ENCODE data around the gene TRAF1. TPM values are rescaled to one million over a fixed set of nuclear protein-coding genes. Genes with fewer than 3 reads are reported as not detected.

Gene TRAF1
- polyA plus RNA-seq, 1 donor, result 4.7 TPM

DNA sequence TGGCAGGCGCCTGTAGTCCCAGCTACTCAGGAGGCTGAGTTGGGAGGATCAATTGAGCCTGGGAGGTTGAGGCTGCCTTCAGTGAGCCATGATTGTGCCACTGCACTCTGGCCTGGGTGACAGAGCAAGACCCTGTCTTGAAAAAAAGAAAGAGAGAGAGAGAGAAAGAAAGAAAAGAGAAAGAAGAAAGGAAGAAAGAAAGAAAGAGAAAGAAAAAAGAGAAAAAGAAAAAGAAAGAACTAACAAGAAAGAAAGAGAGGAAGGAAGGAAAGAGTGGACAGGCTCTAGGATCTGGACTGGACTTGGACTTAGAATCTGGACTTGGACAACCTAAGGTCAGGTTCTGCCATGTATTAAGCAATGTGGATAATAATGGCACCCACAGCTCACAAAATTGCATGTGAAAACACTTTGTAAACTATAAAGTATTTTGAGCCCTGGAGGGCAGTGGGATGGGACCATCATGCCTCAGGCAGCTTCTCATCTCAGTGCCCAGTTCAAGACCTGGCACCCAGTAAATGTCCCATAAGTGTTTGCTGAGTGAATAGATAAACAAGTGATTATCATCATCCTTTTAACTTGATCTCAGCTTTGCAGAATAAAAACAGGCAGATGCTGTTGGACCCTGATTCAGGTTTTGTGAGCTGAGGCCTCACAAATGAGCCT, 36.9 kb downstream of the TRAF1 start:
- no peak for DNase-seq

DNA sequence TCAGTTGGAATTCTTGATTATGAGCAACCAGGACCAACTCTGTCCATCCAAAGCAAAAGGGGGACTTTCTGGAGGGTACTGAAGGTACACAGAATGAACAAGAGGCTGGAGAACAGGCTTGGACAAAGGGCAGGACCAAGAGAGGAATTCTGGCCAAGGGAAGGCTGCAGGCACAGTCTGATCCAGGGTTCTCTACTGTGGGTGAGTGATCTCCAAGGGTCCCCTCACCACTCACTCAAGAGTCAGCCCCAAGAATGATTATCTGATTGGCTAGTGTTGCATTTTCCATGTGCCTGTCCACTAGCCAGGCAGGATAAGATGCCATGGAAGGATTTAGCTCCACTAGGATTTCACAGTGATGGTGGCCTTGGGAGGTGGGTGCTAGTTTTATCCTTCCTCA, 38.0 kb downstream of the TRAF1 start:
- no peak for DNase-seq

DNA sequence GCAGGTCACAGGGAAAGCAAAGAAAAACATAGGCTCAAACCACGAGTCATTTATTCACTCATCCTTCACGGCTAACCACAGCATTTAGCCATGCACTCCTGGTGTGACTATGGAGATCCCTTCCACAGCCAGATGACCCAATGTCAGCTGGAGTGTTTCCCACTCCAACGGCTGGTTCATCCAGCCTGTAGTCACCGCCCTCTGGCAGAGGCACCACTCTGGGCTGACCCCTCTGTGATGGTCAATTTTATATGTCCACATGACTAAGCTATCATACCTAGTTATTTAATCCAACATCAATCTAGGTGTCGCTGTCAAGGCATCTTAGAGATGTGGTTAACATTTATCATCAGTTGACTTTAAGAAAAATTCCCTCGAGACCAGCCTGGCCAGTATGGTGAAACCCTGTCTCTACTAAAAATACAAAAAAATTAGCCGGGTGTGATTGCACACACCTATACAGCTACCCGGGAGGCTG, 40.1 kb downstream of the TRAF1 start:
- no peak for DNase-seq

DNA sequence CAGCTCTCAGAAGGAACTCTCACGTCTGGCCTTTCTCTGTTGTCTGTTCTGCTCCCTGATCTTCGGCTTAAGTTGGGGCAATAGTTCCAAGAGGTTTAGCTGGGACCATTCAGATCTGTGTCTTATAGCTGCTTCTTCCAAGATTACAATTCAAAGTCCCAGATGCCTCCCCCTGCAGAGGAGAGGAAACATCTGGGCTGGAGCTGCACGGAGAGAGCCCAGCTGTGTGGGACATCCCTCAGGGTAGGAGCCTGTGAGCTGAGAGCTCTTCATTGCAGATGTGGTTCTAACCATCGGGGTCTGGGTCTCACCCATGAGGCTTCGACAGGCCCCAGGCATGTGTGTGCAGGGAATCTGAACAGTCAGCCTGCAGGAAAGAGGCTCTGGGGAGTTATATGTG, 40.6 kb downstream of the TRAF1 start:
- peak; percentile 61 for DNase-seq

DNA sequence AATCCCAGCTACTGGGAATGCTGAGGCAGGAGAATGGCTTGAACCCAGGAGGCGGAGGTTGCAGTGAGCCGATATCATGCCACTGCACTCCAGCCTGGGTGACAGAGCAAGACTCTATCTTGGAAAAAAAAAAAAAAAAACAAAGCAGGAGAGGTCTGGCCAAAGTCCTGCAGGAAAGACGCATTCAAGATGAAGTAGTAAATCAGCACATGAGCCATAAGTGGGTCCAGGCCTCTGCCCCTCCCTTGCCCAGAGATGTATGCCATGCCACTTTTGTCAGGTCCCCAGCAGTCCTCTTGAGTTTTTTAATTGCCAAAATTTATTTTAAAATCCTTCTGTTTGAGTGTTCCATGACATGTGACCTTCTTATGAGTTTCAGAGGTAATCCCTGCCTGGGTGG, 41.1 kb downstream of the TRAF1 start:
- no peak for DNase-seq

DNA sequence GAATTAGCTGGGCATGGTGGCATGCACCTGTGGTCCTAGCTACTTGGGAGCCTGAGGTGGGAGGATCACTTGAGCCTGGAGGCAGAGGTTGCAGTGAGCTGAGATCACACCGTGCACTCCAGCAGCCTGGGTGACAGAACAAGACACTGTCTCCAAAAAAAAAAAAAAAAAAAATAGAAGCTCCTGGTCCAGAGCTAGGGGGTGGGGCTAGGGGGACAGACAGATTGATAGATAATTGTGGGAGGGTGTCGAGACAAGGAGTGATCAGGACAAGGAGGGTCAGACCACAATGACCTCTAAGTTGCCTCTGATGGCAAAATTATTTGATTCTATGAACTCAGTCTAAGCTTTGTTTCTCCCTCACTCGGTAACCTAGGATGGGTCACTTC, 43.0 kb downstream of the TRAF1 start:
- DNase-seq, result no peak

DNA sequence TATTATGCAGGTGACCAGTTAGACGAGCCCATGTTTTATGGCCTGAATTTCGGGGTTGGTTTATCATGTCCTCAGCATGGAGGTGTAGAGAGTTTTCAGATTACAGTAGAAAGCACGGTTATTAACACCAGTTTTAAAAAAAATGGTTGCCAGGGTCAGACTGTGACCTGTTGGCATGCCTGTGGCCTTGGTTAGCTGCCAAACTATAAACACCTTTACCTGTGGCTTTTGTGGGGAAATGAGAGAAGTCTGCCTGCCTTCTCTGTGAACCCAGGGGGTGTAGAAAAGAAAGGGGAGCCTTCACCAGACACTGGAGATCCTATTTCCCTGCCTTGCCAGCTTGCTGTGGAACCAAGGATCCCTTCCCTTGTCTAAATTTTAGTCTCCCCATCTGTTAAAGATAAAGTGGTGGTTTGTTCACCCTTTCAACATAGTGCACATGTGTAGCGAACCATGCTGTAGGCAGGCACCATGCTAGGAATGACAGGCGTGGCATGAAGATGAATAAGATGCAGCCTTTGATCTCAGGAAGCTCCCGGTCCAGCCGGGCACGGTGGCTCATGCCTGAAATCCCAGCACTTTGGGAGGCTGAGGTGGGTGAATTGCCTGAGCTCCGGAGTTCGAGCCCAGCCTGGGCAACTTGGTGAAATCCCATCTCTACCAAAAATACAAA, 43.5 kb downstream of the TRAF1 start:
- no peak for DNase-seq

DNA sequence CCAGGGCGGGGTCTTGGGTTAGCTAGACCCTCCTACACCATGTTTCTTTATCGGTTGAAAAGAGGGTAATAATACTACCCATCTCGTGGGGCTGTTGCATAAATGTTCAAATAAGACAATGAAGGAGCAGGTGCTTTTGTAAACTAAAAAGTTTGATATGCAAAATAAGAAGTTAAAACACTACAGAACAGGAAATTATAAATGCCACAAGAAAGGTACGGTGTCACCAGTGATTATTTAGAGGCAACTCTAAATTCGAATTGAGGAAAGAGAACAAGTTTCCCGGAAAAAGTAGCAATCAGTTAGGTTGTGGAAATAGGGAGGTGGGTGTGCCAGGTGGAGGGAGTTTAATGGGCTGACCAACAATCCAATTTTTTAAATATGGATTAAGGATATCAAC, 47.1 kb downstream of the TRAF1 start:
- DNase-seq, result no peak

DNA sequence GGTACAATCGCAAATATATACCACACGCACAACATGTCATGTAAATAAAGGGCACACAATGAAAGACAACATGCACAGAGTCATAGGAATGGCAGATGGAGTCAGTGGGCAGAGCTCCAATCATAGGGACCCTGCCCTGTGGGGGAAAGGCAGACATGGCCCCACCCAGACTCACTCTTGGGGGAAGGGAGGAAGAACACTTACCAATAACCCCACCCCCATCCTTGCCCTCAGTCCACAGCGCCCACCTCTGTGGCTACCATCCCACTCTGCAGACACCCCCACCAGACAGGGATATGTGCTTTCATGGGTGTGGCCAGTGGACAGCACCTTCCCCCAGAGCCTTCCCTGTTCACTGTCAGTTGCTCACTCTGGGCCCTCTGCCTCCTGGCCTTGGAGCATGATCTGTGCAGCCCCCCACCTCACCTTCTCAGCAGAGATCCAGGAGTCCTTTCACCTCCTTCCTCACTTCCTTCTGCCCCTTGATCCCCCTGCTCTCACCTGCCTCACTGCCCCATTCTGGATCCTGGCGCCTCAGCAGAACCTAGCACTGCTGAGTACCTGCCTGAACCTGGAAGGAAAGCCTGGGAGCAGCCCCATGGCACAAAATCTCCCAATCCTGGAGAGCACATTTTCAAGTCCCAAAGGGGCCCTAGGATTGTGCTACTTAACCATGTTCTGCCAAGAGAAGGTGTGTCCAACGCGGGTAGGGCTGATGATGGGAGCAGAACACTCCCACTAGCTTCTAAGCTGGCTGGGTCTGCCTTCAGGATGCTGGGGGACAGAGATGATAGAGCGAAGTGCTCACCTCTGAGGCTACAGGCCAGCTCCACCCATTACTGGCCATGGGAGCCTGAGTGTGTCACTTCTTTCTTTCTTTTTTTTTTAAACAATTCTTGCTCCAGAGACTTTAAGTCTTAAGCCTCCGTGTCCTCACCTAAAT, 48.1 kb downstream of the TRAF1 start:
- DNase-seq, result no peak

DNA sequence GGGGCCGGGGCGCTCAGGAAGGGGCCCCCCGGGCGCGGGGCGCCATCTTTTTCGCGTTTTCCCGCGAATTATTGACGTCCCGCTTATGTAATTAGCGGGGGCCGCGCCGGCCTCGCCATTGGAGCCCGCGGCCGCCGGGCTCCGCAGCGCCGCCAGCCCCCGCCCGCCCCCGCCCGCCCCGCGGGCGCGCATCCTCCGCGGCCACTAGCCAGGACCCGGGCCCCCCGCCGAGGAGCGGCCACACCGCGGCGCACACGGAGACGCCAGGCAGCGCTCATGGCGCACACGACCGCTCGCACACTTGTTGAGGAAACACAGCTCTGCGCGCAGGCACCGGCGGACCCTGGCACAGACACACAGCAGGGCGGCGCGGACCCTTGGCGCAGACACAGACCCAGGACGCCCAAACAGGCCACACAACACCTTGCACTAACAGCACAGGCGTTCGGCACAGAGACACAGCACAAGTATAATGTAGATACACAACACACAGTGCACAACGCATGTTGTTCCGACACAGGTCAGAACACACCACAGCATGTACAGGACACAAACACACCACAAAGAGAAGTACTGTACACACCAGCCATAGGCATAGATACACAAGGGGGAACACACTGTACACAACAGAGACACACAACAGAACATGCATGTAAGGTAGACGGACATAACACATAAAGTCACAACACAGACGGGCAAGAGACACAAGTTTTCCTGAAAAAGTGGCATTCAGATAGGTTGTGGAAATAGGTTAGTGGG, 49.1 kb downstream of the TRAF1 start:
- DNase-seq, result peak; percentile 76

DNA sequence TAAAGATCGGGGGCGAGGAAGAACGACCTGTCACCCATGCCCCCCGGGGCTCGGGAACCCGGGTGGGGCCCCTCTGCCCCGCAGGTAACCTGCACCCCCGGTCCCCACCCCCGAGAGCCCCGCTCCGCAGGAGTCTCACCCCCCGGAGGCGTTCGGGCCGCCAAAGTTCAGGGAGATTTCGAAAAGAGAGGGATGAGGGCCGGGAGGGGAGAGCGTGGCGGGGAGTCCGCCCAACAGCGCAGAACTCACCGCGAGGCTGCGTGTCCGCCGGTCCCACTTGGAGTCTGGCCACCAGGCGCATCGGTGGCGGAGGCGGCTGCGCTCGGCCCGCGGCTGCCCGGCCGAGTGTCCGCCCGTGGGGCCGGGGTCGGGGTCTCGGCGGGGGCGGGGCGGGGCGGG, 49.8 kb downstream of the TRAF1 start, which contains the start of gene PHF19:
Gene PHF19 (minus strand): TSS at position 347 of the 399 bp plus-strand sequence. CDS start 2,447 bp downstream, outside the sequence.
- no peak for DNase-seq

DNA sequence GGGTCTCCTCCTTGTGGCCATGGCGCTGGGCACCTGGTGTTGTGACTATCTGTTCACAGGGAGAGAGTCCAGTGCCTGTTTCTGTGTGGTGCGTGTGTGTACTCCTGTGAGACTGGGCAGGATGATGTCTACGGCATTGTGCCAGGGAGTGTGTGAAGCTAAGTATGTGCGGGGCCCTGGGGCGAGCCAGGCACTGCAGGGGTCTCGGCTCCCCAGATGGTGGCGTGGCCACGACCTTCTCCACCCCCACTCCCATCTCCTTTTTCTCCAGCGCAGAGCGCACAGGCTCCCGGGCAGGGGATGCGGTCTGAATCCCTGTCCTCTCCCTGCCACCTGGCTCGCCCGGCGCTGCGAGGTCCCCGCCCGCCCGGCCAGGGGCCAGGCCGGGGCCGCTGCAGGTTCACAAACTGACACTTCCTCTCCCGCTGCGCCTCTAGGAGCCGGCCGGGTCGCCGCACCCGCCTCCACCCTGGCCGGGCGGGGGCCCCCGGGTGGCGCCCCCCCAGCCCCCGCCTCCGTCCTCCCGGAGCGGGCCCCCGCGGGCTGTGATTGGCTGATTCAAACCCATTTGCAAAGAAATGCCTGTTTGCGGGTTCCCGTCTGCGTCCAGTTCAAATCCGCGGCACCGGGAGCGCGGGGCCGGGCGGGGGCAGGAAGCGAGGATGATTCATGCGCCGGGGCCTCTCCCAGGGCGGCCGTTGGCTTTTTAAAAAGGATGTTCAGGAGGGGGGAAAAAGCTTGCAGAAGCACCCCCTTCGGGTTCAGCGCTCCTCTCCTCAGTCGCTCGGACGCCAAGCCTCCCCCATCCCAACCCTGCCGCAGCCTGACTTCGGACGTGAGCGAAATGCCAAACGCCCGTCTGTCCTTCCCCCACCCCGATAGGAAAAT, 50.4 kb downstream of the TRAF1 start:
- DNase-seq, result peak; percentile 79

DNA sequence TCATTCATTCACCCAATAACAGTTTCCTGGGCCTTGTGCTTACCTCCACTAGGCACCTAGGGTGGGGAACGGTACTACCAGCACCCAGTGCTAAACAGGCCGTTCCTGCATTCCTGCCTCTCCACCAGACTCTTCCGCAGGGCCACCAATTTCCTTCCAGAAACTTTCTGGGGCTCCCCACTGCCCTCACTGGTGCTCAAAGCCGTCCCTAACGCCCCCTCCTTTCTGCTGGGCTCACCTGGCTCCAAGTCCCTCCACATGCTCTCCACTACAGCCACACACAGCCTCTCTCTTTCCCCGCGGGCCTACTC, 51.0 kb downstream of the TRAF1 start:
- no peak for DNase-seq

DNA sequence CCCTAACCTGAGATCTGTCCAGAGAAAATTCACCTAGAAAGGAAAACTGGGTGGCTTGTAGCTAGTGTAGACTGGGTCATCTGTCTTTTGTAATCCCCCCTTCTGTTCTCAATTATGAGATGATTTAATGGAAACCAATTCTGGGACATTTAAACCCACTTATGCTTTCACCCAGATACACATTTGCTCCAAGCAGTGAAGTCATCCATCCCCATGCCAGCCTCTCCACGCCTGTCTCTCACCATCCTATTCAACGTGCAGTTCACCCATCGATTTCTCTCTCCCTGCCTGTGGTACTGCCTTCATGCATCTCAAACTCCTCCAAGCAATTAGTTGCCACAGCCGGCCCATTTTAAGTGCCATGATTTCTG, 51.4 kb downstream of the TRAF1 start:
- no peak for DNase-seq

DNA sequence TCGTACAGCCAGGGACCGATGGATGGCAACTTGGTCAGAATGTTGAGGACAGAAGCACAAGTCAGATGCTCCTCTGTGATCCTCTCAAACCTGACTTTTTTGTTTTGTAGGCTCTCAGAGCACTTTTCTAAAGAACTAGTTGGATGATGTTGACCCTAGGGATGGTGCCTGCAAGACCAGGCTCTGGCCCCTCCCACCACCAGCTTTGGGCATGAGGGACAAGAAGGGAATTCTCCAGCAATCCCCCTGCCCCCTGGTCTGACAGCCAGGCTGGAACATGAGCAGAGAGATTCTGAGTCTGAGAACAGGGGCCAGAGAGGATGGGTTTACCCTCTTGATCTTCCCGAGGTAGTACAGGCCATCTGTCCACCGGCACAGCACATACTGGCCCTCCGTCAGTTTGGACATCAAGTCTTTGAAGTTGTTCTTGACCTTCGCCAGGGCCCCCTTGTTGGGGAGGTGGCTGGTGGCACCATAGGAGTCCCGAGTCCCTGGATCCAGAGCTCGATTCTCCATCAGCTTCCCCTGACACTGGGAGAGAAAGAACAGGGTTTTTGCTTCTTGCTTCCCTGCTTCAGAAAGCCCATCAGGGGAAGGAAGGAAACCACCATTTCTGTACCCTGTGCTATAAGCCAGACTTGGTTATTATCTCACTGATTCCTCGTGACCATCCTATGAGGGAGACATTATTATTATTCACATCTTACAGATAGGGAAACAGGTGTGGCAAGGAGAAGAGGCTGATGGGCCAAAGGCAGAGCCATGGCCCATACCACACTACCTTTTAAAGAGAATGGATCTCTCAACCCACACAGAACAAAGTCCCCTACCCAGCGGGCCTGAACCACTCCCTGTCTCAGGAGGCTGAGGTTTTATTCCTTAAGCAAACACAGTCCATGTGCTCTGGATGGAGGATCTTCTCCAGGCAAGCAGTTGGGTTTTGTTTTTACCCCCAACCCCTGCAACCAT, 52.1 kb downstream of the TRAF1 start:
- DNase-seq, result no peak

DNA sequence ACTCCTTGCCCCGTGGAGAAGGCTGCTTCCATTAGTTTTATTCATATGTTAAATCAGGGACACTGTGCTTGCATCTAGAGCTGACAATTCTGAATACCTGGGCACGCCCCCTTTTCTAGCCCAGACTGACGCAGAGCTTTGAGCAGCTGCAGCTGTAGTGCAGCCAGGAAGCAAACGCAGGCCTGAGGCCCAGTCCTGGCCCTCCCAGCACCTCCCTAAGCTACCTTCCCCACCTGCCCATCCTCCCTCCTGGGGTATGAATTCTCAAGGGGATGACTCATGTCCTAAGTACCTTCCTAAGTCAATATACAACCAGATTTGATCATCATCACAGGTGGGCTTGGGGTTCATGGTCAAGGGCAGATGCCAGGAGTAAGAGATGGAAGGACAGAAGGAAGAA, 53.1 kb downstream of the TRAF1 start:
- DNase-seq, result no peak

DNA sequence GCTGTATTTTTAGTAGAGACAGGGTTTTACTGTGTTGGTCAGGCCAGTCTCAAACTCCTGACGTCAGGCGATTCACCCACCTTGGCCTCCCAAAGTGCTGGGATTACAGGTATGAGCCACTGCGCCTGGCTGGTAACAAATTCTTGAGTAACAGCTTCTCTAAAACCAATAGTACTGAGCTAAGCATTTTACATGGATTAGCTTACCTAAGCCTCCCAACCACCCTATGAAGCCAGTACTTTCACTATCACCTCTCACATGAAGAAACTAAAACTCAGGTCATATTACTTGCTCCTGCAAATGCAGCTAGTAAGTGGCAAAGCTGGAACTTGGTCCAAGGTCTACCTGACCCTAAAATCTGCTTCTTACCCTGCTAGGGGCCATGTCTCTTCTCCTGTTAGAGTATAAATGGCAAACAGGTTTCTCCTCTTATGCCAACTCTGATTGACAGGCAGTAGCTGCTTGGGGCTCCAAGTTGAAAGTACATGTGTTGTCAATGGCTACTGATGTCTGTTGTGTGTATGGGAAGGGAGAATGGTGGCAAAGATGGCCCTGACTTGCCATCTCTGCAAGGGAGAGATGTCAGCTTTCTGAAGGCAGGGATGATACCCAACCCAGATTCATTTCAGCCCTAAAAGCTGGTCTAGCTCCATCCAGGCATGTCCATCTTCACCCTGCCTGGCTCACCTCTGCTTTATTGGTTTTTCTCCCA, 53.6 kb downstream of the TRAF1 start:
- no peak for DNase-seq

DNA sequence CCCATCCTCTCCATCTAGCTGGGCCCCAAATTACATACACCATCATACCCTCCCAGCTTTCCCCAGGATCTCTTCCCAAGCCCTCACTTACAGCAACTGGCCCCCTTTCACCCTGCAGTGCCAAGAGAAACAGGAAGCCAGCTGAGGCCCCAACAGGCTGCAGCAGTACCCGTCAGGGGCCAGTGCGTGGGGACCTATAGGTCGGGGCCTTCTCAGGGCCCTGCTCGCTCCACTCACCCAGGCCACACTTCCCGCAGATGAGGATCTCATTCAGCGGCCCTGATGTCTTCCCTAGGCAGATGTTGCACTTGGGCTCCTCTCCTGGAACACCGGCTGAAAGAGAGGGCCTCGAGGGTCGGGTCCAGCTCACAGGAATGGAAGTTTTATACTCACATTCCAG, 56.4 kb downstream of the TRAF1 start:
- no peak for DNase-seq

DNA sequence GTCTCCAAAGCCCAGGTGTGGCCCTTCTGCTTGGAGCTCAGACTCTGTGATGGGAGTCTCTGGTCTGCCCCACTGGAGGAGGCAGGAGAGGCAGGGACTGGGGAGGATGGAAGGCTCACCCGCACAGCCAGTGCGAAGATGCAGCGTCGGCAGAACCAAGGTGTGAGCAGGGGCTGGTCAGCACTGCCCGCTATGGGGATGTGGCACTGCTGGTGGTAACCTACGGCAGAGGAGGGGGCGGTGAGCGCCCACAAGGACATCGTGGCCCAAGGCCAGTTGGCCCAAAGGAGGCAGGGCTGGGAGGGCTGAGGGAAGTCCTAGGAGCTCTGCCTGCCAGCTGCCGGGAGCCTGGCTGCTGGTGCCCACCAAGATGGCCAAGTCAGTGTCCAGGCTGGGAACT, 56.9 kb downstream of the TRAF1 start:
- no peak for DNase-seq

DNA sequence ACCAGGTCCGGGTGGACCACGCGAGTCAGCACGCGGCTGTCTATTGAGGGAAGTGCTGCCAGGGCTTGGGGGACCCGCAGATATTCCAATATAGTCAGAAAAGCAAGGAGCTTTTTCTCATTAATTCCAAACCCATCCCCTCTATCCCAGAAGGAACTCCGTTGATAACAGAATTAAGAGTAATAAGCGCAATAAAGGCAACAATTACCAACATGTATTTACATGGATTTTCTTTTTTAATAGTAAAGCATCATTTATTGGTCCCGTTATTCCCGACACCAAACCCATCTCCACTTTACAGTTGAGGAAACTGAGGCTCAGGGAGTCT, 57.3 kb downstream of the TRAF1 start:
- no peak for DNase-seq

All from hindlimb muscle (tissue), 1 donor.